HG03196 (cell line): ENCODE measurements around the gene AGMO.
"Not testable (repeated sequence)": the region's sequence is repeated elsewhere in the genome, so short reads cannot be mapped to it uniquely, and the experiment has no call there.

ENCODE experiments used
- ATAC-seq: cut with Tn5 transposase; IDR thresholded peaks from one replicate; pipeline ENCODE4 v1.9.1; 2021; ENCODE audit not compliant: unreplicated experiment

Gene AGMO

DNA sequence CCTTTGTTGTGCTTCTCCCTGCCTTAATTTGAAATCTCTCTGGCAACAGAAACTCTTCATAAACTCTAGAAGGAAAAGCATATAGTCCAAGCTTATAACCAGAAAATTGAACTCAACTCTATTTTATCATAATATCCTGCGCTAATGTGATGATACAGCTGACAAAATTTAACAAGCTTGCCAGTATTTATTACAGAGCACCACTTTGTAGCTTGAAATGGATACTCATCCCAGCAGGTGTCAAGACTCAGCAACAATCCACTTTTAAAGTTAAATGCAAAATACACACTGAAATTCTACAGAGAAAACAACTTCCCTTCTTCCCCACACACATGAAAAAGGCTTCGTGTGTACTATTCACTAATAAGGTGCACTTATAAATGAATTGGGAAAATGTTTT, 228.9 kb downstream of the AGMO start:
- ATAC-seq = no peak

DNA sequence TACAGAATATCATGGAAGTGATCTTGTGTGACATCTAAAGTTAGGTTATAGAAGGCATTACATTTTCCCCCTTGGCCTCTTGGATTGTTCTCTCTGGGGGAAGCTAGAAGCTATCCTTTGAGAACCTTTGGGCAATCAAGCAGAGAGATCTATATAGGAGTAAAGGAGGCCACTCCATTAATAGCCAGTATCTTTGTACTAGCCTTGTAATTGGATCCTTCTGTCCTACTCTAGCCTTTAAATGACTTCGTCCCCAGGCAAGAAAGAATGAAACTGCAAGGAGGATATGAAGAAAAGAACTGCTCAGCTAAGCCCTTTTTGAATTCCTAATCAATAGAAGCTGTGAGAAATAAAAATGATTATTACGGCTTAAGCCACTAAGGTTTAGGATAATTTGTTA, 230.9 kb downstream of the AGMO start:
- no peak for ATAC-seq

DNA sequence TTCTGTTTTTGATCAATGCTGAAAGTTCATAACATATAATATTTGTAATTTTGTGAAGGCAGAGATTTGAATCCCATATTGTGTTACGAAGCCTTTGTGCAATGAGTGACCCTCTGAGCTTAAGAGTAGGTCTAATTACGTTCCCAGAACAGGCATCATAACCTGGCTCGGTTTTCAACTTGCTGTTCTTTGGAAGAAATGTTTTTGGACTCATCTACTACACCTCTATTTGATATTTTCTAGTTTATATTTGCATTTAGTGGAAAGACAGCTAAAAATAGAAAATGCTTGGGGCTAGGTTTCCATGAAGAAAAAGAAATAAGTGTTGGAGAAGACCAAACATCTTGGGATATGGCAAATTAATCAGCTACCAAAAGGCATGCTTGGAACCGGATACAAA, 234.8 kb downstream of the AGMO start:
- no peak for ATAC-seq

DNA sequence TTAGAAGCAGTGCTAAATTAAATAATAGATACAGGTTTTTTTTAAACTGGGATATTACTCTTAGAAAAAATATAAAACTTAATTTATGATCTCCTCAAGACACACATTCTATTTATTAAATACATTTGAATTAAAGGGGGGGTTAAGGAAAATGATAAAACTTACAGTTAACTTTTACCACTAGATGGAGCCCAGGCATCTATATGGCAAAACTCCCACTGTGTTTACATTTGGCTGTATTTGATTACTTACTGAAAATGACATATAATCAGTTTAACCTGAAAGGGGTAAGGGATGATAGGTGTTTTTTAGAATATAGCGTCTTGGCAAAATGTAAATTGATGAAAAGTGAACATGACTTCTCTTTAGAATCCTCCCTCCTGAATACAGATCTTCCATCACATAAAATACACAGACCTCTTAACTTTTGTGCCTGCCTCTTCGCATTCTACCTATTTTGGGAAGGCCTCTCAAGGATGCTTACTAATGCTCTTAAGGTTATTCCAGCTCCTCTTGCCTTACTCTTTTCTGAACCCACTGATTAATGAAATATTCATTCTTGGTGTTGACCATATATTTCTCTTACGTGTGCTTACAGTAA, 235.7 kb downstream of the AGMO start:
- ATAC-seq = no peak

DNA sequence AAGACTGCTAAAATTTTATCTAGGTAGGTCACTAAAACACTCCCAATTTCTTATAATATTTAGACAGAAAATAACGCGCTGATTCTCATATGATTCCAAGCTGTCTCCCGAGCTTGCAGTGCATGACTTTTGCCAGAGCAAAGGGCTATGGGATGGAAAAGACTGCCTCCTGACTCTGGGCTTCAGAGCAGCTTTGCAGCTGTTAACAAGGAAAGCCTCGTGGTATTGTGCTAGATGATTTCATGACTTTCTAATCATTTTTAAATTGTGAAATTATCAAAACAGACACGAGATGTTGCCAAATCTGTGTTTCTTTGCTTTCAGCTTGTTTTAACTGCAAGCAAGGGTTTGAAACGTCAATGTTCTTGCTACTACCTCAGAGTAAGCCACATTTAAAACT, 238.3 kb downstream of the AGMO start:
- ATAC-seq = no peak

DNA sequence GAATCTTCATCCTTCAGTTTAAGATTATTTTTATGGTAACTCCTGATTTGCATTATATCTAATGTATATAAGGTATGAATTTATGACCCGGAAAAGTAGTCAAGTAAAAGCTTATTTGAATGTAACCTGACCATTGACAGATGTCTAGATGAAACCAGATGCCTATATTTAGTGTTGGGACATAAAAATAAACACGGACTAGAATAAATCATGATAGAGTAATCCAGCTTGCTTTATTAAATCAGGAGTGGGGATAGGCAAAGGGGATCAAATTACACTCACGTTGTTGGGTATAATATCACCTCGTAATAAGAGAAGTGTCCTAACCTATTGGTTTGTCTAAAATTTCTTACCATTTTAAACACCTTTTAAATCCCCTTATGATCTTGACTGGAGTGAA, 244.6 kb downstream of the AGMO start:
- no peak for ATAC-seq

DNA sequence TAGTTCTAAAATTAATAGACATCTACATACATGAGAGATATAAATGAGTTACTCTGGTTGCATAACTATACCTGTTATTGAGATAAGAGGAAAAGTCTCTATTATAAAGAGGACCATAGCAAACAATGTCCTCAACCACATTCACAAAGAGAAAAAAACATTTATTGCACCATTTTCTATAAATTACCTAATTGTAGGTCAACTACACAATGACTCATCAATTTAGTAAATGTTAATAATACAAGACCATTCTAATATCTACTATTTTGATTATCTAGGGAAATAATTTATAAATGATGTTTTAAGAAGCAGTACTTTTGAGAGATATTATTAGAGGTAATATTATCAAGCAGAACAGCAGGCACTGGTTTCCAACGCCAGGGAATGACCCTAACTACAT, 246.1 kb downstream of the AGMO start:
- no peak for ATAC-seq

DNA sequence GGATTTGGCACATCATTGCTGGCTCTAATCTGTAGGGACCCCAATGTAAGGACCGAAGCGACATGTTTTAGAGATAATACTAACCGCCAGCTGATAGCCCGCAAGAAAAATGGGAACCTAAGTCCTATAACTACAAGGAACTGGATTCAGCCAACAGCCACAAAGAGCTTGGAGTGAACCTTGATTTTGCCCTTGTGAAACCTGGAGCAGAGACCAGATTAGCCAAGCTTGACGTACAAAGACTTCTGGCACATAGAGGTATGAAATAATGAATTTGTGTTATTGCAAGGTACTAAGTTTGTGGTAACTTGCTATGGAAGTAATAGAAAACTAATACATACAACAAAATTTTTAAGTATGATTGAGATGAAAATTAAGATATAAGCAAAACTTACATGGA, 246.9 kb downstream of the AGMO start:
- ATAC-seq = no peak

DNA sequence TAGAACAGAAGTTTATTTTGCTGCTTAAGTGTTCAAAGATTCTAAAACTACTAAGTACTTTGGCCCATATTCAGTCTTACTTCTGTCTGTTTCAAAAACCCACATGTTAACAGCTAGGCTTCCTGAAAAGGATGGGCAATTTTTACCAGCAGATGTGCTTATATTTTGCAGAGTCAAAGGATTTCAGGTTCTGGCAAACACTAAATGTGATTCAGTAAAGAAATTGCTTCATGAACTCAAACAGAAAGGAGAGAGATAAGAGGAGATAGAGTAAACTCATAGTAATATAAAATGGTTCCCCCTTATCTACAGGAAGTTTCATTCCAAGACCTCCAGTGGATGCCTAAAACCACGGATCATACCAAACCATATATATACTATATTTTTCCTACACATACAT, 248.5 kb downstream of the AGMO start:
- ATAC-seq = no peak

DNA sequence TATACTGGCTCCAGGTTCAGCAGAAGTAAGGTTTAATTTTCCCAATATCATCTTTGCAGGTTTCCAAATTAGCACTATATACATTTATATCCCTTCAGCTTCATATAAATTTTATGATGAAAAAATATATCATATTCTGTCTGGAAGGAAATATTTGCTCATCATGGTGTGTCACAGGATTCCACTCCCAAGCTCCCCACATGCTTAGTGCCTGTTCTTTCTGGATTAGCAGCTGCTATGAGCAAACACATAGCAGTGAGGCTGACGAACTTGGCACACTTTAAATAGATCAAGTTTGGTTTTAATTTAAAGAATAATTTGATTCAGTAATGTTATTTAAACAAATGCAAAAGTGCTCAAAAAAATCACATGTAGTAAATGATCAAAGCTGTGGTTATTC, 251.9 kb downstream of the AGMO start:
- no peak for ATAC-seq

DNA sequence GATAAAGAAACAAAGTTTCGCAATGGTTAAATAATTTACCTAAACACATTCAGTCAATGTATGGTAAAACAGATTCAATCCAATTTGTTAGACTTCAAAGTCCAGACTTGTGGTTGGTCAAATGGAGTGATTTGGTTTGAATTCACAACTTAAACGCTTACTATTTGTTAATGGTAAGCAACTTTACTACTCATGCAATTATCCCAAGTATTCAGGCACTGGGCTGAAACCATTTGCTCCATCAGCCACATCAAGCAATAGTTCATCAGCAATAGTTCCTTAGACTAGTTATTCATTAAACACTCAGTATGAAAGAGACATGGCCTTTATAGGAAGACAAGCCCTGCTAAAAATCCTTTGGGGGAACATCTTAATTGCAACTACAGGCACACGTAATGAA, 253.0 kb downstream of the AGMO start:
- ATAC-seq = no peak

DNA sequence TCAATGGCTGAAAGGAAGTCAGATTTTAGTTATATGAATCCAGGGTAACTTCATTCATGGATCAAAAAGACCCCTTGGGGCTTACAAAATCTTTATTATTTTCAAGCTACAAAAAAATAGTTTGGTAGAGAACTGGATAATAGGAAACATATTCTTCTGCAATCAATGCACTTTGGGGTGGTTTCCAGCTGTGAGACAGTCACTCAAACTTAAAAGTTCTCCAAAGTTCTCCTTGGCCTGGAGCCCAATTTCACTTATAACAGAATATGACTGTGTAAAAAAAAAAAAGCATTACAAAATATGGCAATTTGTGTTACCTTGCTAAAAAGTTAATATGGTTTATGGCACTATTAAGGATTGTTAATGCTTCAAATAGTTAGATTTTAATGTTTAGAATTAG, 255.5 kb downstream of the AGMO start:
- ATAC-seq = no peak

DNA sequence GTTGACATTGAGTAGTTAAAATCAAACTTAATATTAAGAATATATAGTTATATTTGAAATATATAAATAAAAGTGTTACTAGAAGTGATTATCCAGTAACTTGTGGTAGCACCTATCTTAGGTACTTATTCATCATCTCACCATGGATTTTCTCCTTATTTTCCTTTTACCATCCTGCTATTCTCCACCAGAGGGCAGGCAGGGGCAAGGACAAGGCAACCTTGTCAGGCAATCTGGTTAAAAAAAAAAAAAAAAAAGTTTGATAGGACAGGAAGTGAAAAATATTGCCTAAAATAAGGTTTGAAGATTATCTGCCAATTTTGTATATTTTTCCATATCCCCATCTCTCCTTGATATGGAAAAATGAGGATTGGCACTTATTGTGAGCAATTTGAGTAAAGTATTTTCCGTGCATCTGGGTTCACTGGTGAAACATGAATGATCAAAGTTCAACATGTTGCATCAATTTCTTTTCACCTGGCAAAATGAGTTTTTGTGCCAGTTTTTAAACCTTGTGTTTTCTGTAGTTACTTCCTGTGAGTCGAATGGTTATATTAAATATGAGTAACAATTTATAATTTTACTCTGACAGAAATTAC, 256.7 kb downstream of the AGMO start:
- no peak for ATAC-seq

DNA sequence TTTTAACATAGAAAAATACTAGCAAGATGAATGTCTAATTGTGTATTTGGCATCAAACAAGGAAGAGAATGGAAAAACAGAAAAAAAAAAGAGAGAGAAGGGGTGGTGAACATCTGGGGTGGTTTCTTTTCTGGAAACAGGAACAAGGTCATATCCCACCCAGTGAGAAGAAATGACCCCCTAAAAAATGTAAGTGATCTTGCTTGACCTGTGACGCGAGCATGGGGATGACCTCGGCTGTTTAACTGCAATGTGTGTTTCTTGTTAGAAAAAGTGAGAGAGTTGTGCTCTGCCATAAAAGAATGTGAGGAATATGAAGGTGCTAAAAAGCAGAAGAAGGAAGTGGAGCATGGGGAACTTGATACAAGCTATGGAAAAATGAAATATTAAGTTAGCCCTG, 258.5 kb downstream of the AGMO start:
- no peak for ATAC-seq

DNA sequence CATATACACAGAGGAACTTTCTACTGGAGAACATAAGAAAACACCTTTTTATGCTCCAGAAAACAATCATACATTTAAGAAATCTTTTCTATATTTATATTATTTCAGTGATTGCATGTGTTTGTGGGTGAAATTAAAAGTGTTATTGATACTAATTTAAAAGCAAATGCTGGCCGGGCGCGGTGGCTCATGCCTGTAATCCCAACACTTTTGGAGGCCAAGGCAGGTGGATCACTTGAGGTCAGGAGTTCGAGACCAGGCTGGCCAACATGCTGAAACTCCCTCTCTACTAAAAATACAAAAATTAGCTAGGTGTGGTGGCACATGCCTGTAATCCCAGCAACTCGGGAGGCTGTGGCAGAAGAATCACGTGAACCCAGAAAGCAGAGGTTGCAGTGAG, 260.8 kb downstream of the AGMO start:
- not testable (repeated sequence) for ATAC-seq

DNA sequence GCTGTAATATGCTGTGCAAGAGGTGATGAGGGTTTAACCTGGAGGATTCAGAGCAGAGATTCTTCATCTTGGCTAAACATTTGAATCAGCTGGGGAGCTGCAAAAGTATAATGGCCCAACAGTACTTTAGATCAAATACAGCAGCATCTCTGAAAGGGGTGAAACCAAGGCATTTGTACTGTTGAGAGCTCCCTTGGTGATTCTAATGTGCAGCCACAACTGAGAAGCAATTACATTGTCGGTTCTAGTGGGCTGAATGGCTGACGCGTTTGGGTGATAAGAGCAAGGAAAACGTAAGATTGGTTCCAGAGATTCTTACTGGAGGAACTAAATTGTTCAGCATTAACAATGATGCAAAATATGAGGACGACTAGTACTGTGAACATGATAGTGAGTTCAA, 269.7 kb downstream of the AGMO start:
- no peak for ATAC-seq

DNA sequence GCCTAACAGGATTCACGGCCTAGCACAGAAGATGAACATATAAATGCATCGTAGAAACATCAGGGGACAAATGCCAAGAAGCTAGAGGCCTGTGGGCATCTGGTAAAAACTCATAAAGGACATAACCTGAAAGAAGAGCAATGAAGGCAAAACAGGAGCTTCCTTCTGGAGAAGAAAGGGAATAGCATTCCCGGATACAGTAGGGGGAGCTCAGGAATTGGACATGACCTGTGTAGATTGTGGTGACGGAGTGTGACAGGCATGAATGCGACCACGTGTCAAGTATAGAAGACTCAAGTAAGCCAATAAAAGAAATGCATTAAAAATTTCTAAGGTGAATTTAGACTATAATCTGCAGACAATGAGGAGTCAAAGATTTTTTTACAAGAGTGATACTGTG, 270.1 kb downstream of the AGMO start:
- ATAC-seq = no peak

DNA sequence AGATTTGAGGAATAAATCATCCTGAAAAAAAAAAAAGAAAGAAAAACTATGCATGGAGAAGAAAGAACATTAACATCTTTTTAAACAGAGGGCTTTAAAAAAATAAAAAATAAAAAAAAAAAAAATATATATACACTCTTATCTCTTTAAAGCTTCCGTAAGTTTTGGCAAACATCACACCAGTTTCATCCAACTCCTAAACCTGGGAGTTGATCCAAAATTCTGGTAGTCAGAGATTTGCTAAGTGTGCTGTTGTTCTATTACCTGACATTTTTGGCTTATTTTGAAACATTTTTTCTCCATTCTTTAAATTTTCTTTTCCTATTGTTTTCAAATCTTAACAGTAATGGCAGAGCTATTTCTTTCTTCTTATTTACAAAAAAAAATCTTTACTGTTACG, 273.1 kb downstream of the AGMO start:
- no peak for ATAC-seq

DNA sequence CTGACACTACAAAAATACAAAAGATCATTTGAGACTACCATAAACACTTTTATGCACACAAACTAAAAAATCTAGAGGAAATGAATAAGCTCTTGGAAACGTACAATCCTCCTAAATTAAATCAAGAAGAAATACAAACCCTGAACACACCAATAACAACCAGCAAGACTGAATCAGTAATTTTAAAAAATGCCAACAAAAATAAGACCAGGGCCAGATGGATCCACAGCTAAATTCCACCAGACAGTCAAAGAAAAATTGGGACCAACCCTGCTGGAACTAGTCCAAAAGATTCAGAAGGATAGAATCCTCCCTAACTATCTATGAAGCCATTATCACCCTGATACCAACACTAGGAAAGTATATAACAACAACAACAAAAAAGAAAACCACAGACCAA, 277.4 kb downstream of the AGMO start:
- no peak for ATAC-seq

DNA sequence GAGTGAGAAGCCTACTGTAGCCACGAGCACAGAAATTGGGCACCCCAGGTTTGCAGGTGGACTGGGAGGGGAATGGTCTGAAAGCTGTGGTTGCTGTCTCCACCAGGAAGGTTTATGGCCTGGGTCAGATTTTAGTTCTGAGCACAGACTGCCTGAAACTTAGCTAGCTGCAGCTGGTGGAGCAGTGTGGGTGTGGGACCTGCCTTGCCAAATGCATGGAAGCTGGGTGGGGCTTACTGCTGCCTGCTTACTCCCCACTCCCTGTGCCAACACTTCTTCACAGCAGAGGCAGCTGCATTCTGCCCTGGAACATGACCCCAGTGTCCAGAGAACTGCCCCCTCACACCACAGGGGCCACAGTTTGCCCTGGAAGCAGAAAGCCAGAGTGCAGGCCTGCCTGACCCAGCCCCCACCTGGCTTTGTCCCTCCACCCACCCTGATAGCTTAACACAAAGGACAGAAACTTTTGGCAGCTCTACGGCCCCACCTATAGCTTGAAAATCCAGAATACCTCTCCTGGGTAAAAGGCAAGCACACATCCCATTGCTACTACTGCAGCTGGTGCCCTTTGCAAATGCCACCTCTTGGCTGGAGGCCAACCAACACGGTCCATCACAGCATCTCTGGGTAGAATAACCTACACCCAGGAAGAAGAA, 281.6 kb downstream of the AGMO start:
- ATAC-seq = no peak

DNA sequence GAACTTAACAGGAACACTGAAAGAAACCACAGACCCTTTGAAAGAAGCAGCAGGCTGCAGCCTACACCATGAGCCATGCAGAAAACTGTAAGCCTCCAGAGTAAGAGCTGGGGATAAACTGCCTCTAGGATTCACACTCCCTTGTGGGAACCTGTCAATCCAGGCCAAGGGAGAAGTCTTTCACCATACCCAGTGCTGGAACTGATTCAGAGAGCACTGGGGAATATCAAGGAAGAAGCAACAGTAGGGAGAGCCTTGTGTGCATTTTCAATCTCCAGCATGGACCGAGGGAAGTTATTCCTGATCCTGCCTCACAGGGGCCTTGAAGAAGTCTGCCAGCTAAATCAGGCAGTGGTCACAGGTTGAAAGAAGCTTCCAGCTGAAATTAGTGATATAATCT, 282.2 kb downstream of the AGMO start:
- no peak for ATAC-seq

DNA sequence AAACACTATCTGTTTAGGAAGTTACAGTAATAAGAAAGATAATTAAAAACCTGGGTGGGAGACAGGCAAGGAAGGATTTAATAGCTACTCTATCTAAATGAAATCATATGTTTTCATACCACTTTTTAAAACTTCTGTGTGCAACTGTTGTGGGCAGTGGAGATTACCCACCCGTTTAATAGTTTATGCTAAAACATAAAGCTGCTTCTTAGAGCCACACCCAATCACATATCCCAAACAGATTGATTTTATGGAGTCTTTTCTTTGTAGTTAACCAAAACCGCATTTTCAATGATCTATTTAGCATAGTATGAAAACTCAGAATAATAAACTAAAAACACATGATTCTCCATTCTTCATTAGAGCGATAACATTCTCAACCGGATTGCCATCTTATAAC, 304.1 kb downstream of the AGMO start:
- no peak for ATAC-seq

DNA sequence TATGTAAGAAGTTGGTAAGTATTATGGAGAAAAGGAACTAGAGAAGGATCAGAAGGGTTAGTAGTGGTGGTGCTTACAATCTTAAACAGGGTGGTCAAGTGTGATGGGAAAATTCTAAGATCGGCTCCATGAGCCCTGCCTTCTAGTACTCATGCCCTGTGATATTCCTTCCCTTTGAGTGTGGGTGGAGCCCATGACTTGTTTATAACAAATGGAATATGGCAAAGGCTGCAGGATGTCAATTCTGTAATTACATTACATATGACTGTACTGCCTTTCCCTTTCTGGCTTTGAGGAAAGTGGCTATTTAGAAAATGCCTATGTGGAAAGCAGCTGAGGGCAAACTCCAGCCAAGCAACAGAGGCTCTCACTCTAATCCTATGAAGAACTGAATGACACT, 309.6 kb downstream of the AGMO start:
- ATAC-seq = no peak
